Thoracic aorta (tissue), 2 donors: ENCODE results near the gene EFCC1. TPM values are rescaled to one million over a fixed set of nuclear protein-coding genes. Genes with fewer than 3 reads are reported as not detected.

Experiments used
- ATAC-seq: fragments of 150-250 bp; one replicate; pipeline ENCODE4 v1.8.0; 2017; ENCODE audit warnings: low read depth; ENCODE audit not compliant: insufficient number of reproducible peaks, low FRiP score
- DNase-seq: peaks from one replicate; pipeline ENCODE4 v3.0.0-alpha.2; 2020; ENCODE audit warnings: low spot score
- H3K27ac ChIP-seq, 2 donors: fragments of 200-600 bp; sonication (generic); 1 replicate in 1 of 2; 2 replicates in 1 of 2; pipeline ENCODE4 v1.5.1; 2016; ENCODE audit warnings: mild to moderate bottlenecking in 2 of 2, moderate library complexity in 2 of 2
- H3K27me3 ChIP-seq: fragments of 200-600 bp; sonication (generic); replicated peaks from 2 replicates; pipeline ENCODE4 v1.6.0; 2016; ENCODE audit warnings: mild to moderate bottlenecking; ENCODE audit not compliant: insufficient read depth
- H3K36me3 ChIP-seq: fragments of 200-600 bp; sonication (generic); one replicate; pipeline ENCODE4 v1.5.1; 2016
- H3K4me1 ChIP-seq, 2 donors: fragments of 200-600 bp; sonication (generic); 1 replicate in 1 of 2; 2 replicates in 1 of 2; pipeline versions ENCODE4 v1.5.1 to v1.6.0; 2016; ENCODE audit warnings: low read depth in 2 of 2, mild to moderate bottlenecking in 1 of 2; ENCODE audit not compliant: control insufficient read depth in 1 of 2
- H3K4me3 ChIP-seq: fragments of 200-600 bp; sonication (generic); 2 replicates; pipeline ENCODE4 v1.5.1; 2016; ENCODE audit warnings: mild to moderate bottlenecking
- H3K9me3 ChIP-seq: fragments of 200-600 bp; sonication (generic); 2 replicates; pipeline ENCODE4 v1.5.1; 2016
- CTCF ChIP-seq: fragments of 200-600 bp; sonication (generic); IDR thresholded peaks from one replicate; pipeline ENCODE4 v1.5.1; 2019; ENCODE audit warnings: antibody characterized with exemption
- total RNA-seq, 2 donors: library from RNA; depleted of rRNA; stranded (reverse); fragments of >200 nt; gene quantifications; one replicate each; pipeline versions ENCODE4 v1.1.0 to v1.2.3, GENCODE V29; 2016

Gene EFCC1
- total RNA-seq, 2 donors from 2014 or later: 1.4 TPM; not detected in 1

DNA sequence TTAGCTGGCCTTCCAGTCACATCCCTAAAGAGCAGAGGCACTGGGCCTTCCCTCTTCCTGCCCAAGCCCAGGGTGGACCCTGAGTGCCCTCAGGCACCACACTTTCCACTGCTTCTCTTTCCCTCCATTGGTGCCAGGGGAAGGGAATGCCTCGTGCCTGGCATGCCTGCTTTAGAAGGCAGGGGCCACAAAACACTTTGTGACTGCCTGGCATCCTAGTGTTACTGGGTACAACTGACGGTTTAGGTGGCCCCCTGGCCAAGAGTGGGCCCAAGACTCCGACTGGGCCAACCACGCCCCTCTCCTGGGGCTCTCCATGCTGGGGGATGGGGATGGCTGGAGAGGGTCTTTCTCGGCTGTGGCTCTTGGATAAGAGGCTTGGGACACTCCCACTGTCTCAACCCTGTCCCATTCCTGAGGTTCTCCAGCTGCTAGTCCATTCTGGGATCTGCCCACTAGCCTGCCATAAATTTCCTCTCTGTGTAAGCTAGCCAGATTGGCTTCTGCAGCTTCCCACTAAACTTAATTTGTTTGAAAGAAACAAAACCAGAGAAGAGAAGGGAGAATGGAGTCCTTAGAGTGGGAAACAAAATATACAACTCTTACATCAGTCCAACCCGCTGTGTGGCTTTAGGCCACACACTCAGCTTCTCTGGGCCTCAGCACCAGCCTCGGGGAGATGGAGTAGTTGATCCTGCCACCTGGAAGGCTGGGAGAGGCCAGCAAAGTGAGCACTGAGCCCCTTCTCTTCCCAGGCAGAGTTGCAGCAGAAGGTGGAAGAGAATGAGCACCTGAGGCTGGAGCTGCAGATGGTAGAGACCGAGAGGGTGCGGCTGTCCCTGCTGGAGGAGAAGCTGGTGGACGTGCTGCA is 35.4 kb downstream of the EFCC1 start:
- Histone ChIP-seq H3K9me3 (no peaks in the 10 kb centered on the region), H3K27ac (no peak overlapping the region), H3K36me3 (no peaks in the 10 kb centered on the region), H3K4me1 (peaks cover 0 to 5% of the 10 kb centered on the region in 2 donors), H3K27me3 (no peaks in the 10 kb centered on the region), H3K4me3 (no peak overlapping the region)
- DNase-seq (no peak), ATAC-seq (no peak)
- TF ChIP-seq CTCF: no peak

DNA sequence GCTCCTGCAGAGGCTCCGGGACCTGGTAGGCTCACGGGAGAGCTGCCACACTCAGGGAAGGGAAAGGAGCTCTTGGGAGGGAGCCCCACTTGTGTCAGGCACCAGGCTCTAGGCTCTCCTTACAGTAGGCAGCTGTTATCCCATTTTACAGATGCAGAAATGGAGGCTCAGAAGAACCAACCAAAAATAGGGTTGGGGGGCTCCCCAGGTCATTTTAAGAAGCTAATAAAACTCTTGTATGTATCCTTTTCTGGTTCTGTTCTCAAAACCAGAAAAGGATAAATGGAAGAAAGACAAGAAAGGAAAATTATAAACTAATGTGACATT is 36.0 kb downstream of the EFCC1 start:
- TF ChIP-seq CTCF: no peak
- Histone ChIP-seq H3K9me3 (no peaks in the 10 kb centered on the region), H3K4me3 (no peak overlapping the region), H3K36me3 (no peaks in the 10 kb centered on the region), H3K4me1 (peaks cover 0 to 5% of the 10 kb centered on the region in 2 donors), H3K27me3 (no peaks in the 10 kb centered on the region), H3K27ac (no peak overlapping the region)
- DNase-seq (no peak), ATAC-seq (no peak)

GRCh38 chr3:129038121-129038855 is 37.2 kb downstream of the EFCC1 start:
- Histone ChIP-seq H3K4me1 (peaks cover 0 to 5% of the 10 kb centered on the region in 2 donors), H3K27ac (no peak overlapping the region), H3K36me3 (no peaks in the 10 kb centered on the region), H3K4me3 (no peak overlapping the region), H3K27me3 (no peaks in the 10 kb centered on the region), H3K9me3 (no peaks in the 10 kb centered on the region)
- TF ChIP-seq CTCF: no peak
- ATAC-seq (no peak), DNase-seq (no peak)

- Histone ChIP-seq H3K4me1 (peaks cover 0 to 5% of the 10 kb centered on the region in 2 donors), H3K27me3 (no peaks in the 10 kb centered on the region), H3K36me3 (no peaks in the 10 kb centered on the region), H3K27ac (no peak overlapping the region), H3K4me3 (no peak overlapping the region), H3K9me3 (no peaks in the 10 kb centered on the region)
- no peak for TF ChIP-seq CTCF
- ATAC-seq (no peak), DNase-seq (no peak)
Measured at GRCh38 chr3:129039271-129040038, 38.4 kb downstream of the EFCC1 start.

DNA sequence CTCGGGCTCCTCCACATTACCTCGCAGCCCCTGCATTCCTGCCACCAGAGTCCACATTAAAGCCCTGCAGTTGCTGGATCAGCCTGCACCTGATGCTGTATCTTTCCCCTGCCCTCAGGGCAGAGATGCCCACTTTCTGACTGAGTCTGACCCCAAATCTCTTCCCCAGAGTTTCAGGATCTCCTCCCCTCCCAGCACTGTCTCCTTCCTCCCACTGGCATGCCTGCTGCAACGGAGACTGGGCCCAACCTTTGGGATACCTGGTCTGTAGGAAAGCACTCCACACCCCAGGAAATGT is 38.9 kb downstream of the EFCC1 start:
- DNase-seq (no peak), ATAC-seq (no peak)
- Histone ChIP-seq H3K4me3 (no peak overlapping the region), H3K36me3 (no peaks in the 10 kb centered on the region), H3K27ac (no peak overlapping the region), H3K4me1 (peaks cover 0 to 5% of the 10 kb centered on the region in 2 donors), H3K9me3 (no peaks in the 10 kb centered on the region), H3K27me3 (no peaks in the 10 kb centered on the region)
- no peak for TF ChIP-seq CTCF
